ENCODE results near the gene BRD9.
A peak's percentile ranks its signal among the peaks of the same experiment; 100 is the strongest.

Gene BRD9

DNA sequence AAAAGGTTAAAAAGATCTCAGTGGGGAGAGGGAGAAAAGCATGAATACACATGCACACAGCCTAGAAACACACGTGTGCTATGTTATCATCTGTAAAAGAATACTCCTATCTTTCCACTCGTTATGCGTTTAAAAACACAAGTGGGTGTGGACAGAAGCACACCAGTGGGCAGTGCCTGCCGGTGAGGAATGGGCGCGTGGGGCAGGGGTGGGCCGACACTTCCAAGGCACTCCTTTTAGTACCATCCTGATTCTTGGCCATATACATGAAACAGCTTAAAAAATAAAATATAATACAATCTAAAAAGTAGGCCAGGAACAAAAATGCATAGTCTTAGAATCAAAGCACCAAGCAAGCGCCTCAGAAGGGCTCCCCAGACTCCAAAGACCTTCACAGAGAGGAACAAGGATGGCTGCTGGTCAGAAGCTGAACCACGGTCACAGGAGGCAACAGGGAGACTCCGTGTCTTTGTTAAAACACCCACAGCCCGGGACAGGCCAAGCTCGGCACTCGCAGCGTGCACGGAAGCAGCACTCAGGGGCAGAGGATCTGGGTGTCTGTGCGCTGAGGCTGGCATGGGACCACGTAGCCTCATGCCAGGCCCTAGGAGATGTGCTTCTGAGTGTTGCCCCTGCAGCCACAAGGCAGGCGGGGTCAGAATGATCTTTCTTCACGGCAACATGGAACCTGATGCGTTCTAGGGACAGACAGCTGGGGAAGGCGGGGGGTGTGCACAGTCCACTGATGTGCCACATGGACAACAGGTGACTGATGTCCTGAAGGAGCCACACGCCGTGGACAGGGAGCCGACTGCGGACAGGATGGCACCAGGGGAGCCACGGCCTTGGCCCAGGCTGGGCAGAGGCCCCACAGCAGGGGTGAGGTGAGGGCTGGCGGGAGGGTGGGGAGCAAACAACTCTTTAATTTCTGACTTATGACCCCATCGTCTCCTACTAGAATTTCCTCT lies 15.9 kb downstream of the BRD9 start:
- DNase-seq (ENCODE audit: low spot score), result no peak
- in situ Hi-C loops (cut with MboI; ENCODE audit: low pct_unique_long_range_greater_than_20kb, low sequenced_read_pairs, unreplicated experiment), result no loop called here
- TF ChIP-seq, protein P1, sequence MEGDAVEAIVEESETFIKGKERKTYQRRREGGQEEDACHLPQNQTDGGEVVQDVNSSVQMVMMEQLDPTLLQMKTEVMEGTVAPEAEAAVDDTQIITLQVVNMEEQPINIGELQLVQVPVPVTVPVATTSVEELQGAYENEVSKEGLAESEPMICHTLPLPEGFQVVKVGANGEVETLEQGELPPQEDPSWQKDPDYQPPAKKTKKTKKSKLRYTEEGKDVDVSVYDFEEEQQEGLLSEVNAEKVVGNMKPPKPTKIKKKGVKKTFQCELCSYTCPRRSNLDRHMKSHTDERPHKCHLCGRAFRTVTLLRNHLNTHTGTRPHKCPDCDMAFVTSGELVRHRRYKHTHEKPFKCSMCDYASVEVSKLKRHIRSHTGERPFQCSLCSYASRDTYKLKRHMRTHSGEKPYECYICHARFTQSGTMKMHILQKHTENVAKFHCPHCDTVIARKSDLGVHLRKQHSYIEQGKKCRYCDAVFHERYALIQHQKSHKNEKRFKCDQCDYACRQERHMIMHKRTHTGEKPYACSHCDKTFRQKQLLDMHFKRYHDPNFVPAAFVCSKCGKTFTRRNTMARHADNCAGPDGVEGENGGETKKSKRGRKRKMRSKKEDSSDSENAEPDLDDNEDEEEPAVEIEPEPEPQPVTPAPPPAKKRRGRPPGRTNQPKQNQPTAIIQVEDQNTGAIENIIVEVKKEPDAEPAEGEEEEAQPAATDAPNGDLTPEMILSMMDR (IDR thresholded peaks at IDR 0.05; ENCODE audit: extremely low read depth, insufficient read depth, missing control alignments), result no peak

DNA sequence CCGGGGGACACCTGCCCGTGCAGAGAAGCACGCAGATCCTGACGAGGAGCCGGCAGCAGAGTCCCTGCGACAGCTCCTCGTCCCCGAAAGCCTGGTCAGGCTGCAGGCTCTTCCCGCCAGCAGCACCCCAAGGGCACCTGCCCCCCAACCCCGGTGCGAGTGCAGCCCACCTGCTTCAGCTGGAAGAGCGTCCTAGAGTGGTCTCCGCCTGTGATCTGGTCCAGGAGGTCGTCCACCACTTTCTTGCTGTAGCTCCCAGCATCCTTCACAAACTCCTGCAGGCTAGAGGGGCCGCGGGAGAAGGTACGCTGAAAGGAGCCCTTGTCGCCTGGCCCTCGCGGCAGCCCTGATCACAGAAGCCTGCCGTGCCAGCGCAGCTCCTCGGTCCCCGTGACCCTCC lies 16.7 kb downstream of the BRD9 start:
- no peak for DNase-seq (ENCODE audit: low spot score)
- TF ChIP-seq, protein P1 (IDR thresholded peaks at IDR 0.05; ENCODE audit: extremely low read depth, insufficient read depth, missing control alignments), result no peak
- in situ Hi-C loops (cut with MboI; ENCODE audit: low pct_unique_long_range_greater_than_20kb, low sequenced_read_pairs, unreplicated experiment), result no loop called here

DNA sequence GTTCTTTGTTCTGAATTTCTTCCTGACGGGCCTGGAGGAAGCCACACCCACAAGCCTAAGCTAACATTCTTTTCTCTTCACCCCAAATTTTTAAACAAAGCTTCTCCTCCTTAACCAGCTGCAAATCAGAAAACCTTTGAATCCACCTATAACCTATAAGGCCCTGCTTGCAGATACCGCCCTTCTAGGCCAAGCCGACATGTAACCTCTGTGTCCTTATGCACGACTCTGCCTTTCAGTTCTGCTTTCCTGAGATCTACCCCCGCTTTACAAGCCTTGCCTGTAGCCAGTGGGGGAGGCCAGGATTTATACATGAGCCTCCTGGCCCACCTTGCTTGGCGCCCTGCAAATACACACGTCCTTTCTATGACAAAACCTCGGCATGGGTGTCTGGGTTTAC lies 19.3 kb downstream of the BRD9 start:
- DNase-seq (ENCODE audit: low spot score), result peak; percentile 65
- in situ Hi-C loops (cut with MboI; ENCODE audit: low pct_unique_long_range_greater_than_20kb, low sequenced_read_pairs, unreplicated experiment), result no loop called here
- TF ChIP-seq, protein P1 (IDR thresholded peaks at IDR 0.05; ENCODE audit: extremely low read depth, insufficient read depth, missing control alignments), result no peak

- in situ Hi-C loops (cut with MboI; ENCODE audit: low pct_unique_long_range_greater_than_20kb, low sequenced_read_pairs, unreplicated experiment), result no loop called here
- DNase-seq (ENCODE audit: low spot score), result no peak
Measured at GRCh38 chr5:872301-872700, 20.3 kb downstream of the BRD9 start.

DNA sequence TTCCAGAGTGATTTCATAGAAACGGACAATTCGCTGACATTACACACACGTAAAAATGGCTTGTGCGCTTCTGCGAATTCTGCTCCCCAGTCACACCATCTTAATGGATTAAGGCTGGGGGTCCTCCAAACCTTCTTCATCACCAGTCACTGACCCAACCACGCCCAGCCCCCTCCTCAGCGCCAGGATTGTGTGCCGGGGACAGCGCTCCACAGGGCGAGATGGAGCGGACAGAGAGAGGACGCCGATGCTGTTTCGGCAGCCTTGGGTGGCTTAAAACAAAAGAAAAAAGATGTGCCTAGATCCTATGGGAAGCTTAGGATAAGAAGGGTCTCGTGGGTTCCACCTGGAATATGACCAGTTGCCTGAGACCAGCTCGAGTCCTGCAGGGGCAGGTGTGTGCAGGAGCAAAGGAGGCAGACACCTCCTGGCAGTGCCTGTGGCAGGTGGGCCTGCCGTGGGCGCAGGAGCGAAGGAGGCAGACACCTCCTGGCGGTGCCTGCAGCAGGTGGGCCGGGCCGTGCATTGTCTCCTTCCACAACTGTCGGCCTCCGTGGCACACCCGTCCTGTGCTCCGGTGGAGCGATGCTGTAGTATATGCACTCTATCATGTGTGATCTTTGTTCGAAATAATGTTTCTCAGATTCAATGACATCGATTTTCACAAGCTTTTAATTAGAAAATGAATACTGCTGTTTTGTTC lies 20.9 kb downstream of the BRD9 start:
- DNase-seq (ENCODE audit: low spot score), result no peak
- TF ChIP-seq, protein P1 (IDR thresholded peaks at IDR 0.05; ENCODE audit: extremely low read depth, insufficient read depth, missing control alignments), result no peak
- in situ Hi-C loops (cut with MboI; ENCODE audit: low pct_unique_long_range_greater_than_20kb, low sequenced_read_pairs, unreplicated experiment), result no loop called here

More at GRCh38 chr5:872301-872700, 20.3 kb downstream of the BRD9 start:
- TF ChIP-seq, protein P1 (IDR thresholded peaks at IDR 0.05; ENCODE audit: extremely low read depth, insufficient read depth, missing control alignments), result no peak

- DNase-seq (ENCODE audit: low spot score), result no peak
- in situ Hi-C loops (cut with MboI; ENCODE audit: low pct_unique_long_range_greater_than_20kb, low sequenced_read_pairs, unreplicated experiment), result no loop called here
- TF ChIP-seq, protein P1 (IDR thresholded peaks at IDR 0.05; ENCODE audit: extremely low read depth, insufficient read depth, missing control alignments), result no peak
Measured at GRCh38 chr5:870956-871355, 21.6 kb downstream of the BRD9 start.

Measured in GM13977 (cell line).